GM21723 (cell line): ENCODE measurements around the gene LAMA2.

Experiments
- ATAC-seq: cut with Tn5 transposase; IDR thresholded peaks from one replicate; pipeline ENCODE4 v1.9.1; 2021; ENCODE audit warnings: mild to moderate bottlenecking, moderate library complexity; ENCODE audit not compliant: unreplicated experiment

The LAMA2 gene

DNA sequence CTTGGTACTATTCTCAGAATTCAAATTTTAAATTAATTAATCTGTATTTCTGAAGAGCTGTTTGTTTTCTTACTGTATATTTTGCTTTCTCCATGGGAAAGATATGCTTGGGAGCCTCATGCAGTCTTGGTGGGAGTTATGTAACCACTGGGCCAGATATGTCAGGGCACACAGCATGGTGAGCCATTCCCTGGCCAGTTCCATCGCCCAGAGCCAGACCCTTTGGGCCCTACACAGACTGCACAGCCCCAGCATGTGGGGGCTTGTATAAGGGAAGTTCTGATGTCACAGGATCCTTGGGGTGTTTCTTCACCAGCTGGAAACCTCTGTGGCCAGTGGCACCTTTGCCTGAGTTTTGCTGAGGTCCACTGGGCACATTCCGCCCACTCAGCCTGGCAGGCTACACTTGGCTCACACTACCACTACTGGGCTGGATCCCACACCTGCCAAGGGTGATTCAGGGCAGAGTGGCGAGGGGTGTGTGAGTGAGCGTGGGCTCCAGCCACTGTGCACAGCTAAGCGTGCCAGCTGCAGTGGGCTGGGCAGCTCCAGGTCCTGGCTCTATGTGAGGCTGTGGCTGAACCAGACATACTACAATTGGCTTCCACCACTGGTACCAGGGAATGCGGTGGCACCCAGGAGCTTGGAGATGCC lies 533.5 kb downstream of the LAMA2 start:
- no peak for ATAC-seq

GRCh38 chr6:129417416-129418086 lies 534.6 kb downstream of the LAMA2 start:
- no peak for ATAC-seq

- ATAC-seq = no peak
Observed at GRCh38 chr6:129419324-129419723, 536.4 kb downstream of the LAMA2 start.

GRCh38 chr6:129426343-129426742 lies 543.4 kb downstream of the LAMA2 start:
- no peak for ATAC-seq

DNA sequence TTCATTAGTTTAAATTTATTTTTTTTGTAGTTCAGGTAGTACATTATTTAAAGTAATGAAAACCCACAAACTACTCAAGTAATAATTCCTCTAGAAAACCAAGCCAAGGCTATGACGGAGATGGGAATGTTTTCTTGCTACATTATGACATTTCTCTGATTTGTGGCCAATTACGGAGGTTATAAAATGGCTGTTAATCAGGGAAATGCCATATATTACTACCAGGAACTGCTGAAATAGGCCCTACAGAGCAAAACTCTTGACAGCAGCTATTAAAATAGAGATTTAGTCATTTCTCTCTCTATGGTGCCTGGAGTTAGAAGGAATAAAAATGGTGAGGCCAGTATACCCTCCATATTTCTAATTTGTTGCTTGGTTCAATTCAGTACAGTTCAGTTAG lies 547.0 kb downstream of the LAMA2 start:
- ATAC-seq = no peak

DNA sequence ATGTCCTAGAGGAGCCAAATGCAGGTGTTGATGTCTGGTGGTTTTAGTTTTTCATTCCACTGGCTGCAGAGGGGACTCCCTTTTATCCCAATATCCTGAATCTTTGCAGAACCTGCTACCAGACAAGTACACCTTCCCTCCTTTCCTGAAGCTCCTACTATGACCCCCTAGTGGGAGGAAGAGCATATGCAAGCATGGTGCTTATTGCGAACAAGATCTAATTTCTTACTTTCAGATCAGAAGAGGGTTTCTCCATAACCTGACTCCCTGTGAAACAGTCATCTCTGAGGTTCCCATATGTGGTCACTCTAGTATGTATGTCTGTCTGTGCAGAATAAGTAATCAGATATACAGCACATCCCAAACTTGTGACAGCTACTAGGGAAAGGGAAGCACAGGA lies 549.8 kb downstream of the LAMA2 start:
- ATAC-seq = no peak

DNA sequence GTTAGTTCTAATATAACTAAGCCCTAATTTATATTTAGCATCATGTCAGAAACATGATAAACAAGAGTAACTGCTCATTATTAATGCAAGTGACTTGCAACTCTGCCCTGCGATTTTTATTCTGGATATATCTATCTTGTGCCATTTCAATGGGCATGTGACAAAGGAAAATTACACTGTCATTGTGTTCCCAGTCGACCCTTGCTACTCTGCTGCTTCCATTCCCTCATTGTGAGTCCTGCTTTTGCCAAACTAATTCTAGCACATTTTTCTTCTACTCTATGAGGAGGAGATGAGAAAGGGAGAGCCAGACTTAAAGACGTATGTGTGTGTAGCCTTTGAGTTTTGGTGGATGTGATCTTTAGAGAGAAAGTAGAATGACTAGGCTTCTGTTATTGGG lies 551.2 kb downstream of the LAMA2 start:
- ATAC-seq = no peak

- ATAC-seq = no peak
Observed at GRCh38 chr6:129440691-129441090, 557.8 kb downstream of the LAMA2 start.

DNA sequence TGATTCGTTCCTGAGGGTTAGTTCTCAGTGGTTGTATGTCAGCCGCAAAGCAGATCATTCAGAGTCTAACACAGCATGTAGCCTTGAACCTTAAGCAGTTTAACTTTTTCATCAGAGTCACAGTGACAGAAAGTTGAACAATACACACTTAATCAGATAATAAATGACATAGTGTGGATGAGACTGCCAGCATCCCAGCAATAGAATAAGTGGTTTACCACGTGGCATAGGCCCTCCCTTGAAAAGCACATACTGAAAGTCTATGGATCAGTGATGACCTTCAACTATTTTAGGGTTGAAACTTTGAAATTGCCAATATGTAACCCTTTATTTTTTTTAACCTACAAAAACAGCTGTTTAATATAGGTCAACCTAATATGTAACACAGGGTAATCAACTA lies 561.7 kb downstream of the LAMA2 start:
- no peak for ATAC-seq

DNA sequence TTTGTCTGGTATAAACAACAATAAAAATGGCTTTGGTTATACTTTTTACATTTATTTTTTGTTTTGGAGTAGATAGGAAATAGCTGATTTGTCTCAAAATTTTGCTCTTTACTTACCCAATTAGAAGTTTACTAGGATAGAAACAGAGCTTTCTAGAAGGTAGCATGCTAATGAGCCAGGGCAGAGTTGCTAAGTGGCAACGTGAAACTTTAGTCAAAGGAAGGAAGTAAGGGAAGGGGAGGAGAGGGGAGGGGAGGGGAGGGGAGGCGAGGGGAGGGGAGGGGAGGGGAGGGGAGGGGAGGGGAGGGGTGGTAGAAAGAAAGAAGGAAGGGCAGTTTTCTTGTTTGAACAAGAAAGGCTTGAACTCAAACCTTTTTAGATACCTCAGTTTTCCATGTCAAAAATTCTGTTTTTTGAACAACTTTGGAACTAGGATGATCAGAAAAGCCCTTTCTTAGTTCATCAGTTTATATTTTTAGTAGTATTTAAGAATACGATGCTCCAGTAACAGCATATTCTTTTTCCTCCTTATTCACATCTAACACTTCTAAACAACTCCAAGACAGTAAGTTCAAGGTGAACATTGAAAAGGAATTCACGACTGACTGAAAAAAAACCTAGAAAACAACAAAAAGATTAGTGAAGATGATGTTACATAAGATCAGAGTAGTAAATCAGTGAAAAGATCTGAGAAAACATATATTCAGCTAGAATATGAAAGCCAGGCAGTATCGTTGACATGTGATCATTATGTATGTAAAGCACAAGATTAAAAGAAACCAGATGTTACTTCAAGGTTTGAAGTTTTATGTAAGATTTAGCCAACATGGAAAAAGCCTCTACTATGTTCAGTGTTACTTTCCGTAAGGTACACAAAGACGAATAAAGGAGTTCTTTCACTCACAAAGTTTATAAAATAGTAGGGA lies 563.6 kb downstream of the LAMA2 start:
- no peak for ATAC-seq

- no peak for ATAC-seq
Observed at GRCh38 chr6:129447198-129447565, 564.2 kb downstream of the LAMA2 start.

DNA sequence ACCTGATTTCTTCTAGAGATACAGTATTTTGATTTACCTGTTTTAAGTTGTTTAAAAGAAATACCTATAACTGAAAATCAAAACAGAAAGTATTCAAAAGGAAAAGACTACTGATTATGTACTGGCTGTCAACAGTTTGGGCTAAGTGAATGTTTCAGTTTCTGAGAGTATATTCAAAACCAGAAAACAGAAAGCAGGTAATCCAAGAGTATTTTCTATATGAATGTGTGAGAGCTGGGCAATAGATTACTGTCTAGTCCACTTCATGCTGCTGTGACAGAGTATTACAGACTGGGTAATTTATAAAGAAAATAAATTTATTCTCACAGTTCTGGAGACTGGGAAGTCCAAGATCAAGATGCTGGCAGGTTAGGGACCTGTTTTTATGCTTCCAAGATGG lies 566.0 kb downstream of the LAMA2 start:
- peak; percentile 100 for ATAC-seq

DNA sequence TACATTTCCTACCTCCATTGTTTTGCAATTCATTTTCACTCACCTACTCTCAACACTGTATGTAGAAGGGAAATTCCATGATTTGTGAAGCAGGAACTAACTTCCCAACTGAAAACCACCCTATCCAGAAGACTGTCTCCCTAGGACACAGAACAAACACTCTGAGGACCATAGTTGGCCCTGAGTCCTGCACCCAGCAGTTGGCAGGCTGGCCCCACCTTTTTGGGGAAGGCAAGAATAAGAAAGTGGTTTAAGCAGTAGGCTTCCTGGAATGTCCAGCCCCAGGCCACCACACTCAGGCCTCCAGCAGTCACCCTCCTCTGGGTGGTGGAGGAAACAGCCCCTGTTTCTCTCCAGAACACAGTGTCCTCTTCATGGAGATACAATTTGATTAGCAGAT lies 568.2 kb downstream of the LAMA2 start:
- ATAC-seq = no peak

DNA sequence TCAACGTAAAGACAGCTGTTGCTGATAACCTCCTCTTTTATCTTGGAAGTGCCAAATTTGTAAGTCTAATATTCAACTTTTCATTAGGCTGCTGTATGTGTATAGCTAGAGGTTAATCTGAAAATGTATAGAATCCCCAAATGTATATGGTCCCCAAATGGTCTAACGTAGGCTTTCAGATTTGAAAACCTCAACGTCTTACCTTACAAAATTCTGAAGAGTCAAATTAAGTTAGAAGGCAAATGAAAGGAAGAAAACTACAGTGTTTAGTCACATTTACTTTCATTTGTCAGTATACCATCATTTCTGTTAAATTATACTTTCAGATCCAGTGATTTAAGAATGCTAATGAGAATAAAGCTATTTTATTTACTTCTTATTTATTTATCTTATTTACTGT lies 570.1 kb downstream of the LAMA2 start:
- ATAC-seq = no peak

- ATAC-seq = no peak
Observed at GRCh38 chr6:129454488-129454887, 571.5 kb downstream of the LAMA2 start.

- ATAC-seq = no peak
Observed at GRCh38 chr6:129455126-129455769, 572.3 kb downstream of the LAMA2 start.

GRCh38 chr6:129460221-129460620 lies 577.3 kb downstream of the LAMA2 start:
- no peak for ATAC-seq

GRCh38 chr6:129469070-129469662 lies 586.2 kb downstream of the LAMA2 start:
- ATAC-seq = no peak

DNA sequence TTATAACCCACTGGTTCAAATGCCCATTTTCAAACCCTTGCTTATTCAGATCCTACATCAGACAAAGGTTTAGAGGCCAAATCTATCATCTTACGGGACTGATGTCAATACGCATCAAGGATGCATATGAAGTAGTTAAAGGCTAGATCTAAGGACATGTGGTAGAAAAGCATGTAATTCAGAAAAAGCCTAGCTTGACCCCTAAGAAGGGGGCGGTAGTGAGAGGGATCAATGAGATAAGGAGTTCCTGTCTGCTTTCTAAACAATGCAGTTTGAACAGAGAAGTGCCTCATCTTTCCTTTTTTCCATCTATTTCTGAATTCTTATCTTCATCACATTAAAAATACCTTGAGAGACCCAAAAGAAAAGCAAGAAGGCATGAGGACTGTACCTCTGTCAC lies 589.3 kb downstream of the LAMA2 start:
- ATAC-seq = no peak

- ATAC-seq = no peak
Observed at GRCh38 chr6:129473546-129473945, 590.6 kb downstream of the LAMA2 start.
